ENCODE measurements around the gene ARRDC2.
"Not testable (repeated sequence)": the region's sequence is repeated elsewhere in the genome, so short reads cannot be mapped to it uniquely, and the experiment has no call there.

Gene ARRDC2

DNA sequence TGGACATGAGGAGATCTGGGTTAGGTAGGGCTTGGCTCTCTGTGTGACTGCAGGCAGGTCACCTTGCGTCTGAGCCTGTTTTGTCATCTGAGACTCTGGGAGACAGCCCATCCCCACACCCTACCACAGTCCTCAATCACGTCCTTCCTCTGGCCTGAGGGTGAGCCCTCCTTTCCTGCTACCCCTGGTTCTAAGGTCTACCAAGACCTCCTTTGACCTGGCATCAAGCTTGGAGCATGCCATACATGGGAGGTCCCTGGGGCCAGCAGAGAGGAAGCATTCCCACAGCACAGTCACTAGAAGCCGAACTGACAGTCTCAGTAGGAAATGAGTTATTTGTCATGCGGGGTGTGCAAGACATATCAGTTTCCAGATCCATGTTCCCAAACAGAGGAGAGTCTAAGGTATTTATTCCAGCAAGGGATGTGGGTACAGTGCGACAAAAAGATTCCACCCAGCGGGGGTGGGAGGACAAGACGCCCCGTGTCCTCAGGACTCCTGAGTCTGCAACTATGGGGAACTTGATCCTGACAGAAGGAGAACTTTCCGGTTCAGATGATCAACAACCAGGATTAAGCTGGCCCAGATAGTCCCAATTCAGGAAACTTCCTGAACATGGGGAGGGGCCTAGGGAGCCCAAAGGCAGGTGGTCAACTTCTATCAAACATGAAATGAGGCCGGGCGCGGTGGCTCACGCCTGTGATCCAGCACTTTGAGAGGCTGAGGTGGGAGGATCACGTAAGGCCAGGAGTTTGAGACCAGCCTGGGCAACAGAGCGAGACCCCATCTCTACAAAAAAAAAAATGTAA is 9.5 kb downstream of the ARRDC2 start:
- DNase-seq: peak in 1 of 2 experiments; percentile 11

DNA sequence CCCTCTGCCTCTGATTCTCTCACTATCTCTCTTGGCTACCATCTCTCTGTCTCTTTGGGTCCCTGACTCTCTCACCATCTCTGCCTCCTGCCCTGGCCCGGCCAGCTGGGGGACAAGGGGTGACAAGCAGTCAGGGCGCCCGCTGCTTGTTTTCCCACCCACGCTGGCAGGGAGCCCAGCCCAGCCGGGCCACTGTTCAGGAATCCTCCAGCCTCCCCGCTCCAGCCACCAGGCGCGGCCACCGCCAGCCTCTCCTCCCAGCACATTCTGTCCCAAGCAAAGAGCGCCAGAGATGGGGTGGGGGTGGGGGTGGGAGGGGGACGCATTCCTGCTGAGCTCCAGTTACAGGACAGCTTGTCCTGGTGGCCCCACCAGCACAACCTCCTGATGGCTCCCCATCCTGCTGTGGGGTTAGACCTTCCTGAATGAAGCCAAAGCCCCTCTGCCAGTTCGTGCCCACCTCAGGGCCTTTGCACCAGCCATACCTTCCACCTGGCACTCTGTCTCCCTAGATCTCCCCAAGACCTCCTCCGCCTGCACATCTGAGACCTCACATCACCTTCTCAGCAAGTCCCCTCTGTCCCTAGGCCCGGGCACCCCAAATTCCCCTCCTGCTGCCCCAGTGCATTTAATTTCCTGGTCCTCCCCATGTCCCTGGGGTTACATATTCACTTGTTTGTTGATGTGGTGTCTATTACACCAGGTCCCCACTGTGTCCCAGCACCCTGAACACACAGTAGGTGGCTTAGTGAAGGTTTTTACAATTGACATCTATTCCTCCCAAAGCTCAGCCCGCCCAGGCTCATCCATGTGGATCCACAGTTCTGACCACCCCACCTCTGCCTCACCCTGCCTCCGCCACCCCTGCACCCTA is 12.5 kb downstream of the ARRDC2 start:
- DNase-seq: peak in 1 of 2 experiments; percentile 38

DNA sequence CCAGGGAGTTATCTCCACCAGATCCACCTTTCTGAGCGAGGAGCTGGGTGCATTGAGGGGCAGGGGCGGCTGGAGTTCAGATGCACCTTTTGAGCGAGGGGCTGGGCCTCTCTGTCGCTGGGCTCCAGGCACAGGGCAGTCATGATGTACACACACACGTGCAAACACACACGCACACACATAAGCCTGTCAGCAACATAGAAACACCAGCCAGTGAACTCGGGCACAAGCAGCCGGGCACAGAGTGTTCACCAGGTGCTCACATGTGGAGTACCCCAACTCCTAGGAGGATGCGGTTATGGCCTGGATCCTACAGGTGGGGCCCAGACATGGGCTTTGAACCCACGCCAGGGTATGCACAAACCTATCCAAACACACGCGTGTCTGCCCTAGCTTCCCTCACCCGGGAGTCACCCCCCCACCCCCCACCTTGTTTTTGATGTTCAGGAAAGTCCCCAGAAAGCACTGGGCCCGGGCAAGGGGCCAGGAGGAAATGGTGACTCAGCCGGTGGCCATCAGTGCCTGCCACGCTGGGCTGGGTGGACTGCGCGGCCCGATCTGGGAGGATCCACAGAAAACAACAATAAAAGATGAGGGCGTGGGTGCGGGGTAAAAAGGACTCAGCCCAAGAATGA is 13.3 kb downstream of the ARRDC2 start:
- peak; percentile 25 to 76 for DNase-seq

DNA sequence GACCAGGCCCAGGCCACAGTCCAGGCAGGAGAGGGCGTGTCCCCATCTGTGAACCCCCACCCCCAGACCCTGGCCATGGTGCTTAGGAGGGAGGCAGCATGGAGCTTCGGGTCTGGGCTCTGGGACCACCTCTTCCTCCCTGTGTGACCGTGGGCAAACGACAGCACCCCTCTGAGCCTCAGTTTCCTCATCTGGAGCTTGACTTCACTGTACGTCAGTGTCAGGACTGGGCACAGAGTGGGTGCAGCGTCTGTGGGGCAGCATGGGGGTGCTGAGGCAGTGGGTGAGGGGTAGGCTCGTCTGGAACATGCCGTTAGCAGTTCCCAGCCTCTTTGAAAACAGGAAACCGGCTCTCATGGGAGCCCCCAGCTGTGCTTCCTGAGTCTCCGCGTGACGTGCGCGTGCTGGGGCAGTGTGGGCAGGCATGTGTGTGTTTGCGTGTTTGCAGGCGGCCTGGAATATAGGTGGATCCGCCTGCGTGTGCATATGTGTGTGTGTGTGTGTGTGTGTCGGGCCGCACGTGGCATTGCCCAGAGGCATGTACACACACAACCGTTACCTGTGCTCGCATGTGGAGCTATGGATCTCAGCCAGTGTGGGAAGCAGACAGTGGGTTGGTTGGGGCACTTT is 15.8 kb downstream of the ARRDC2 start:
- DNase-seq: no peak

DNA sequence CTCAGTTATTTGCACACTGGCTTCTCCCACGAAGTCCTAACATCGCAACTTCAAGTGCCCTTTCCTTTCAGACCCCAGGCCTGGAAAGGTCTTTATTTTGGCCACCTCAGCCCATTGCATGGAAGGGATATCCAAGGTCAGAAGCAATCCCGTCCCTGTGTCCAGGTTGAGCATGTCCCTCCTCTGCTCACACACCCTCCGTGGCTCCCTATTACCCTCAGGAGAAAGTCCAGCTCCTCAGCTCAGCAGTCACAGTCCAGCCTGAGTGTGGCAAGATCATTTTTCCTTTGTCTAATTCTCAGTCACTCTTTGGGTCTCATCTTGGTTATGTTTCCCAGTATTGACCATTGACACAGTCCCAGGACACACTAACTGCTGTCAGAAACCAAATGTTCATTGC is 19.2 kb downstream of the ARRDC2 start:
- no peak for DNase-seq

DNA sequence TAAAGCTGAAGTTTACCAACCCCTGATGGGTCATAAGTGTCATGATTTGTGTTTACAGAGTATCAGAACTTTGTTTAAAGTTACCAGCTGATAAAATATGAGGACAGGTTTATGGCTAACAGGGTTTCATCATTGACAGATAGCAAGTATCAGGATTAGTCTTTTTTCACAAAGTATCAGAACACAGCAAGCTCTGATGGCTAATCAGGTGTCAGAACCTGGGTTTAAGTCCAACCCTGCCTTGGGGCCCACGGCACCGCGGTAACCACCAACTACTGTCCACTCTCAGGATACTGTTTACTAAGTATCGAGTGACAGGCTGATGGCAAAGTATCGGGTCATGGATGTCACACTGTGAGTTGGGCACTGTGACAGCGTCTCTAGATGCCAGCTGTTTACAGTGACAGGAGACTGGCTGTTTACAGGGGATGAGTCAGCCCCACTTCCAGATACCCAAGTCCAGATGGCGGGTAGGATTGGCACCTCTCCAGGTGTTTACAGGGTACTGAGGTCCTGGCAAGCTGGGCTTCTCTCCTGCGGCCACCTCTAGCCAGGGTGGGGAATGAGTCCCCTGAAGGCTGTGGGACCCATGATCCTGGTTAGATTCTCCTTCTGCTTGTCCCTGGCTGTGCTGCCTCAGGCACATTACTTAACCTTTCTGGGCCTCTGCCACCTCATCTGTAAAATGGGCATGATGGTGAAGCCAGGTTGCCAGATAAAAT is 21.8 kb downstream of the ARRDC2 start:
- peak in 1 of 2 experiments; percentile 34 for DNase-seq

DNA sequence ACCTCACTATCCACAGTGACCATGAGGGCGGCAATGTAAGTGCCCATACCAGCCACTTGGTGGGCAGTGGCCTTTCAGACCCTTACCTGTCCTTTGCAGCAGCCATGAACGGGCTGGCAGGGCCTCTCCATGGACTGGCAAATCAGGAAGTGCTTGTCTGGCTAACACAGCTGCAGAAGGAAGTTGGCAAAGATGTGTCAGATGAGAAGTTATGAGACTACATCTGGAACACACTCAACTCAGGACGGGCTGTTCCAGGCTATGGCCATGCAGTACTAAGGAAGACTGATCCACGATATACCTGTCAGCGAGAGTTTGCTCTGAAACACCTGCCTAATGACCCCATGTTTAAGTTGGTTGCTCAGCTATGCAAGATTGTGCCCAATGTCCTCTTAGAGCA is 23.4 kb downstream of the ARRDC2 start:
- not testable (repeated sequence) for DNase-seq

DNA sequence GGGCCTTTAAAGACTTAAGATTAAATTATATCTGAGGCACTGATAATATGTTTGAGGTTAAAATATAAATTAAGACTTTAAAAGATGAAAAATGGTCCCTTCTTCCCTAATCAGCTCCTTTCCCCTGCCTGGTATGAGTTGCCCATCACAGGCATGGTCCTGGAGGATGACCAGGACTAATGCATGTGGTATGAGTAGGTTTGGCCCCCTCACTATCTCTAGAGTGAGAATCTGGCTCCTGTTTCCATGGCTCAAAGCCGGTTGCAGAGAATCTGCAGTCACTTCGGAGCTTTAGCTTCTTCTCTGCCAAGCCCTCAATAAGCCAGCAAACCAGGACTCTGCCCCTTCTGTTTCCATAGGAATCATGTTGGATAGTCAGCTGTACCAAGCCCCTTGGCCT is 24.1 kb downstream of the ARRDC2 start:
- not testable (repeated sequence) for DNase-seq

DNA sequence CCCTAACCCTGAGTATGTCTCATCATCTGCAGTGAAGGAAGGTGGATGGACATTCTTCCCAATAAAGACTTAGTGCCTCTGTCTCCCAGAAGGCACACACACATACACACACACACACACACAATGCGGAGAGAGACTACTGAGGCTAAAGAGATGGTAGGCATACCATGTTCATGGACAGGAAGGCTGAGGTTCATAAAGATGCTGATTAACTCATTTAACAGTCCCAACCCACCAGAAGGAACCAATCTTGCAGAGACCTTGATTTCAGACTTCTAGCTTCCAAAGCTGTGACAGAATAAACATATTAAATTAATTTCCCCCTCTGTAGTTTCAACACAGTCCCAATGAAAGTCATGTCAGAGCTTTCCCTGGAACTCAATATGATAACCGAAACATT is 33.1 kb downstream of the ARRDC2 start:
- no peak for DNase-seq

DNA sequence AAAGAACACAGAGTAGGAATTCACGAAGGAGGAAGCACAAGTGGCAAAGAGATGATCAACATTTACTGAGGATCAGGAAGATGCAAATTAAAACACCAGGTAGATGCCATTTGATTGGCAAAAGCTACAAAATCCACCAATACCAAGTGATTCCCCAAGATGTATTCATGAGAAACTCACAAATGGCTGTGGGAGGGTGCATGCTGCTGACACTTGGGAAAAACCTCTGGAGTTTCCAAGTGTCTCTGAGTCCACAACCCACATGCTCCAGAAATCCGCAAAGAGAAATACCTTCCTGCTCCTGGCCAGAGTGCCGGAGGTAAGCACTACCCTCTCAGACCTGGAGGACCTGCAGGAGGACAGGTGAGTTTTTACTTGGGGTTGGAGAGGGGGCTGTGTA is 35.7 kb downstream of the ARRDC2 start:
- no peak for DNase-seq

DNA sequence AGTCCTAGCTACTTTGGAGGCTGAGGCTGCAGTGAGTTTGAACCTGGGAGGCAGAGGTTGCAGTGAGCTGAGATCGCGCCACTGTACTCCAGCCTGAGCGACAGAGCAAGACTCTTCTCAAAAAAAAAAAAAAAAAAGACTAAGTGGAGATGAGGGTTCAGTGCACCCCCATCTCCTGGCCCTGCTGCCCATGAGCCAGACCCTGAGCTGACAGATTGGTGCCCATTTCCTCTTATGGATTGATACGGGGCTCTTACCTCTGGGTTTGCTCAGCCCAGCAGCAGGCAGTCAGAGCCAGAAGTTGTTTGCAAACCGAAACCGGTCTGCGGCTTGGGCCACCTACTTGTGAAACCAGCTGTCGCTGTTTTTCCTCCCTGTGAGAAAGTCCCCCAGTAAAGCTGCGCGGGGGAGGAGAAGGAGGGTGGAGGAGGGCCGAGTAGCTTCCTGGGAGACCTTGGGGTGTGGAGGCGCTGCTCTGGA is 36.9 kb downstream of the ARRDC2 start:
- DNase-seq: no peak

DNA sequence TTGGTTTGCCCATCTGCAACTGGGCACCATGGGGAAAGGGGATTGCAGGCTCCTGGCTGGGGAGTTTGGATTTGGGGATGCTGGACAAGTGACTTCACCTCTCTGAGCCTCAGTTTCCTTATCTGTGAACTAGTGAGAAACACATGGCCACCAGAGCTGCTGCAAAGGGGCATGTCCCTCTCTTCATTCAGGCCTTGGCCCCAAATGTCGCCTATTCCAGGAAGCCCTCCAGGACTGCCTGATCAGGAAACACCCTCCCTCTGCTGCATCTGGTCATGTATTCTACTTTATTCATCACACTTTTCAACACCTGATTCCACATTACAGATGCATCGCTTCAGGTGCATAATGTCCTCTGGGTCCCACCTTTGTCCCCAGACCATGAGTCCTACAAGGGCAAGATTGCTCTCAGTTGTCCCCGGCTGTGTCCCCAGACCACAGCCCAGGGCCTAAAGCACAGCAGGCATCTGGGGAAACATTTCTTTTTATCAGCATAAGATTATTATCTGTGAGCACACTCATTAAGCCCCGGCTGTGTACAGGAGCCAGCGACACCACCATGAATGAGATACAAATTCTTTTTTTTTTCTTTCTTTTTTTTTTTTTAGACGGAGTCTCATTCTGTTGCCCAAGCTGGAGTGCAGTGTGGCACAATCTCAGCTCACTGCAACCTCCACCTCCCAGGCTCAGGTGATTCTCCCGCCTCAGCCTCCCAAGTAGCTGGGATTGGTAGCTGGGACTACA is 37.5 kb downstream of the ARRDC2 start:
- no peak for DNase-seq

DNA sequence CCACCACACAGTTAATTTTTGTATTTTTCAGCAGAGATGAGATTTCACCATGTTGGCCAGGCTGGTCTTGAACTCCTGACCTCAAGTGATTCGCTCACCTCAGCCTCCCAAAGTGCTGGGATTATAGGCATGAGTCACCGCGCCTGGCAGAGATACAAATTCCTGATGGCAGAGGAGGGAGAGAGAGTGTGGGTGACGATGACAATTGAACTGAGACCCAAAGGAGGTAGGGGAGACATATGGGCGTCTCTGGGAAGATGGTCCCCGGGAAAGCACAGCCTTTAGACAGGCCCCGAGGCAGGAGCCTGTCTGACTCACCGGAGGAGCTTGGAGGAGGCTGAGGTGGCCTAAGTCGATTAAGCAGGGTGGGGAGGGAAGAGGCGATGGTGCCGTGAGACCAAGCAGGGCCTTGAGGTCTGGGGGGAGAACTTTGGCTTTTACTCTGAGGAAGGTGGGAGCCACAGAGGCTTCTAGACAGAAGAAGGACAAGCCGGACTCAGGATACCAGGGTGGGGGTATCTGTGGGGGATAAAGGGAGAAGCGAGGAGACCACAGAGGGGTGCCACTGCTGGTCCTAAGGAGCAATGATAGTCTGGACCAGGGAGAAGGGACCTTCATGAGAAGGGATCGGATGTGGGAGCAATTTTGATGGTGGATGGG is 38.2 kb downstream of the ARRDC2 start:
- DNase-seq: peak in 1 of 2 experiments; percentile 44

DNA sequence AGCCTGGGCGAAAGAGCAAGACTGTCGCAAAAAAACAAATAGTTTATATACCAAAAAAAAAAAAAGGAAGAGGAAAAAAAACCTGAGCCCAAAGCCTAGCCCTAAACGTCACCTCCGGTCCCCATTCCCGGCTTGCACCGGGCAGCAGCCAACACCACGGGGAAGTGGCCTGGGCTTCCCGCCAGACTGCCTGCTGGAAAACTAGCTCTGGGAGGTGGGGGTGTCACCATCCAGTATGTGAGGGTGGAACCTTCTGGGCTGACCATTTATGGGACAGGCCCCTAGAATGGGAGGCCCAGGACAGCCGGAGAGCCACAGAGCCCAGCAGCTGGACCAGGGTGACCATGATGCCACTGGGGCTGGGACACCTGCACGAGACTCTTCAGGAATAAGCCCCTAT is 41.4 kb downstream of the ARRDC2 start:
- no peak for DNase-seq

DNA sequence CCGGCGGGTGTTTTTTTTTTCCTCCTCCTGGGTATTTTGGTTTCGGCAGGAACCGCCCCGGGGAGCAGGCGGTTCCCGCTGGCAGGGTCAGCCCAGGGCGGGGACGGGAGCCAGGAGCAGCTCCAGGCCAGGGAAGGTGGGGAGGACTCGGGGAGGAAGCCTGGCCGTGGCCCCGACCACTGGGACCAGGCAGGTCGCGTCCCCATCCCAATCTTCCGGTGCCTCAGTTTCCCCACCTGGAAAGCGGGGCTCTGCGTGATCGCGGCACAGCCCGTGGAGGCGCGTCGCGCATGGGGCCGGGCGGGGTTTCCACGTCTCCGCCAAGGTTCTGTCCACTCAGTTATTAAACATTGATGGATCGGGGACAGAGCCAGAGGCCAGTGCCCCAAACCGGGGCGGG is 43.9 kb downstream of the ARRDC2 start:
- no peak for DNase-seq

DNA sequence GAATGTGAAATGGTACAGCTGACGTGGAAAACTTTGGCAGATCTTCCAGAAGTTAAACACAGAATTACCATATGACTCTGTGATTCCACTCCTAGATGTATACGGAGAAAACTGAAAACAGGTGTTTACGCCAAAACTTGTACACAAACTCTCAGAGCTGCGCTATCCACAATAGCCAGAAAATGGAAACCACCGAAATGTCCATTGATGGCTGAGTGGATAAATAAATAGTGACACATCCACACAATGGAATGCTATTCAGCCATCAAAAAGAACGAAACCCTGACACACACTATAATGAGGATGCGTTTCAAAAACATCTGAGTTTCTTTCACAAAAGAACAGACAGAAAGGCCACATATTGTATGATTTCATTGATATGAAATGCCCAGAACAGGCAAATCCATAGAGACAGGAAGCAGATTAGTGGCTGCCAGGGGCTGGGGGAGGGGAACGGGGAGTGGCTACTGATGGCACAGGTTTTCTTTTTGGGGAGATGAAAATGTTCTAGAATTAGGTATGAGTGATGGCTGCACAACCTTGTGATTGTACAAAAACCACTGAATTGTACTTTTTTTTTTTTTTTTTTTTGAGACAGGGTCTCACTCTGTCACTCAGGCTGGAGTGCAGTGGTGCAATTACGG is 45.7 kb downstream of the ARRDC2 start:
- DNase-seq: no peak

DNA sequence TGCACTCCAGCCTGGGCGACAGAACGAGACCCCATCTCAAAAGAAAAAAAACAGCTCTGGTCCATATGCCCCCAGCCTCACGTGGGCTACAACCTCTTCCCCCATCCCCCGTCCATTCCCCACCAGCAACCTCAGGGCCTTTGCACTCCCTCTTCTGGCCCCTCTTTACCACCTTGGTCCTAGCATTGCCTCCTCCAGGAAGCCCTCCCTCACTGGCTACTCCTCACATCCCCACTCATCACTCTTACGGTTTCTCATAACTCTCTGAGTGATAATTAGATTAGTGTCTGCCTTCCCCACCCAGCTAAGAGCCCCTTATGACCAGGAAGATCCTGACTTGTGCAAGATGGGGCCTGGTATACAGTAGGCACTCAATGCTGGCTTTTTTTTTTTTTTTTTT is 48.0 kb downstream of the ARRDC2 start:
- DNase-seq: no peak

DNA sequence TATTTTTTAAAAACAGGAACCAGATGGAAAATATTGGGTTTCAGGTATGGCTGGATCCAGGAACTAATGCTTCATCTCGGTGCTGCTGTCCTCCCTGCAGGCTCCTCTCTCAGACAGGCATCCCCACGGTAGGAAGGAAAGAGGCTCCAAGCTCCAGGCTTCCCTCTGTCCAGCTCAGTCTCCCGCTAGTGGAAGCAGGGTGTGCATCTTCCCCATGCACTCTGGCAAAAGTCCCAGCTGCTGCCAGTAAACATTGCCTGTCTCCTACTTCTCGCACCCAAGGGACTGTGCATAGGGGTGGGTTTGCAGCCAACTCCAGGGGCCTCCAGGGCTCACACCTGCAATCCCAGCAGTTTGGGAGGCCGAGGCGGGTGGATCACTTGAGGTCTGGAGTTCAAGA is 49.6 kb downstream of the ARRDC2 start:
- DNase-seq: no peak

DNA sequence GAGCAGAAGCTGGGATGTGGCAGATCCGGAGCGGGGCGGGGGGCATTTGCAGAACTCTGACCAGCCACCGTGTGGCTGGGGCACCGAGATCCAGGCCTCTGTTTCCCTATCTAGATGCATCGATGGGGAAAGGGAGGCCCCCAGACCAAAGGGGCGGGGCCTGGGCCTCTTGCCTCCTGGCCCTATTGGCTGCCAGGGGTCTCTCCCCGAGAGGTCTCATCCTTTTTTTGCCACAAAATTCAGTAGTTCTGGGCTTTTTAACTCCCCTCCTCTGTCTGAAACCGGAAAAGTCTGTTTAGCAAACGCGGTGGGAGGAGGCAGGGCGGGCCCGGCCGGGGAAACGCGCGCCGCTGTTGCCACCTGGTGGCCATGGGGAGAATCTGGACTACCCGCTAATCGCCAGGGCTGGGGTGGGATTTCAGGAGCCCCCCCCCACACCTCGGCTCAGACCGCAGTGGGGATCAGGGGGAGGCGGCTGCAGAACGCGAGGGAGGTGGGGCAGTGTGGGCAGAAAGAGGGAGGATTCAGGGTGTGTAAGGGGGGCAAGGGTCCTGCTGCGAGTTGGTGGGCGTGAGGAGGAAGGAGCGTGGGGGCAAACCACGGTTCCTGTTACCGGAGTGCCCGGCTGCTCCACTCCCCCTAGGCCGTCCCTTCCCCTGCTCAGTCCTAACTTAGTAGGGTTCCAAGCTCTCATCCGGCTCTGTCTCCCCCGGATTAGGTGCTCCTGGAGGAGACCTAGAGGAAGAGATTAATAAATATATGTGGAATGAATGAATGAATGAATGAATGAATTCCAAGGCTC is 50.4 kb downstream of the ARRDC2 start:
- peak; percentile 26 to 66 for DNase-seq

DNA sequence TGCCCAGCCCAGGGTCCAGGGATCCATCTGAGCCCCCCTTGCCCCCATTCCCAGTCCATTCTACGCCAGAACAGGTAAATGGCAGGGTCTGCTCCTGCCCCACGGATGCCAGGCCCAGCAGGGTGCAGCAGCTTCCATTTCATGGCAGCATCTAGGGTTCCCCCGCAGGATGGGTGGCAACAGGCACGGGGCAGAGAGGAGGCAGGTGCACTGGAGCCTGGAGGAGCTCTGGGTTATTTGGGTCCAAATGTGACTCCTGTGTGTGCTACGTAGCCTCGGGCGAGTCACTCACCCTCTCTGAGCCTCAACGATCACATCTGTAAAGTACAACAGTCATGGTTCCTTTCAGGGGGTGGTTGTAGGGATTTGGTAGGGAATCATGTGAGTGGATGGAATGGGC is 51.3 kb downstream of the ARRDC2 start:
- DNase-seq: no peak
